SK-N-SH treated with all-trans-retinoic acid at 6 μM for 48 hours (cell line): Measurements from ENCODE around the gene PARVB.

Experiments used
- ARNTL ChIP-seq: fragments of 450-650 bp; formaldehyde crosslinking; IDR thresholded peaks from 2 replicates; pipeline ENCODE4 v1.5.0; 2020; ENCODE audit warnings: low read depth, mild to moderate bottlenecking, moderate library complexity, borderline replicate concordance
- CREB5 ChIP-seq: fragments of 250-450 bp; sonication (Bioruptor Pico); IDR thresholded peaks from 2 replicates; pipeline ENCODE4 v1.5.1; 2020; ENCODE audit warnings: low read depth, mild to moderate bottlenecking, moderate library complexity
- CSRNP3 ChIP-seq: fragments of 250-450 bp; sonication (Bioruptor Pico); IDR thresholded peaks from 2 replicates; pipeline ENCODE4 v1.5.1; 2021; ENCODE audit warnings: mild to moderate bottlenecking, moderate library complexity
- TCF4 ChIP-seq: fragments of 250-450 bp; sonication (Bioruptor Pico); IDR thresholded peaks from 2 replicates; pipeline ENCODE4 v1.8.0; 2021; ENCODE audit warnings: mild to moderate bottlenecking, moderate library complexity, borderline replicate concordance
- ZFP3 ChIP-seq: fragments of 250-450 bp; sonication (Bioruptor Pico); IDR thresholded peaks from 2 replicates; pipeline ENCODE4 v1.5.0; 2020; ENCODE audit warnings: mild to moderate bottlenecking, moderate library complexity
- ZFP30 ChIP-seq: fragments of 450-650 bp; formaldehyde crosslinking; IDR thresholded peaks from 2 replicates; pipeline ENCODE4 v1.5.0; 2022; ENCODE audit warnings: mild to moderate bottlenecking, moderate library complexity
- TF ChIP-seq, protein P1 (sequence below): fragments of 250-450 bp; sonication (Bioruptor Pico); IDR thresholded peaks from 2 replicates; pipeline ENCODE4 v1.8.0; 2020; ENCODE audit warnings: mild to moderate bottlenecking, moderate library complexity, borderline replicate concordance

DNA sequence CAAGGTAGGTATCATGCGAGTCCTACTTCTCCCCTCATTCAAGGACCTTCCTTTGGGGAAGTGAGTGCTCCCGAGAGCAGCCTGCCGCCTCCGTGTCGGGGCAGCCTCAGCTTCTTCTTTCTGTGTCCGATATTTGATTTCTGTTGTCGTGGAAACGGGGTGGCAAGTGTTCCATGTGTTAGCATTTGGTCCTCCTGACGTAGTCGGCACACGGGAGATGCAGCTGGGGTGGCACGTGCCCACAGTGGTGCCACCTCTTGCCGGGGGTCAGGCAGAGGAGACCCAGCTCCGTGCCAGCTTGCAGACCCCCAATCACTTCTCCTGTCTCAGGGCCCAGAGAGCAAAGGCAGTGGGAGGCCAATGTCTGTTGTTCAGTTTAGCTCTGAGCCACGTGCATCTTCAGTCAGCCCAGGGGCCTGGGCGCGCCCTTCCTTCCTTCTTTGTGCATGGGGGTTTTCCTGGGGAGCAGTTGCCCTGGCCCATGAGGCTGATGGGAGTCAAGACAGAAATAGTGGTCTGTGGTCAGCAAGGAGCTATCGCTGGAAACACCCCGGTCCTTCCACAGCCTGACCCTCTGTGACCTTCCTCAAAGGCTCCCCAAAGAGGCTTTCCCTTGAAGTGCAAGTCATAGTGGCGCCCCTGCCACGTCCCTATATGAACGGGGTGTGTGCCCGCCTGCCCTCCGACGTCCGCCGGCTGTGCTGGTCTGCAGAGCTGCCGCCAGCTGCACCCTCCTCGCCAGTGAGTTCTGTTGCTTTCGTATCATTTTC is 44.5 kb downstream of the PARVB start:
- TF ChIP-seq CREB5 (CRISPR knock-in tag) = no peak
- no peak for TF ChIP-seq CSRNP3 (CRISPR knock-in tag)
- TF ChIP-seq, protein P1, sequence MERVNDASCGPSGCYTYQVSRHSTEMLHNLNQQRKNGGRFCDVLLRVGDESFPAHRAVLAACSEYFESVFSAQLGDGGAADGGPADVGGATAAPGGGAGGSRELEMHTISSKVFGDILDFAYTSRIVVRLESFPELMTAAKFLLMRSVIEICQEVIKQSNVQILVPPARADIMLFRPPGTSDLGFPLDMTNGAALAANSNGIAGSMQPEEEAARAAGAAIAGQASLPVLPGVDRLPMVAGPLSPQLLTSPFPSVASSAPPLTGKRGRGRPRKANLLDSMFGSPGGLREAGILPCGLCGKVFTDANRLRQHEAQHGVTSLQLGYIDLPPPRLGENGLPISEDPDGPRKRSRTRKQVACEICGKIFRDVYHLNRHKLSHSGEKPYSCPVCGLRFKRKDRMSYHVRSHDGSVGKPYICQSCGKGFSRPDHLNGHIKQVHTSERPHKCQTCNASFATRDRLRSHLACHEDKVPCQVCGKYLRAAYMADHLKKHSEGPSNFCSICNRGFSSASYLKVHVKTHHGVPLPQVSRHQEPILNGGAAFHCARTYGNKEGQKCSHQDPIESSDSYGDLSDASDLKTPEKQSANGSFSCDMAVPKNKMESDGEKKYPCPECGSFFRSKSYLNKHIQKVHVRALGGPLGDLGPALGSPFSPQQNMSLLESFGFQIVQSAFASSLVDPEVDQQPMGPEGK (CRISPR knock-in tag) = no peak
- TF ChIP-seq ZFP30 (CRISPR knock-in tag) = no peak
- no peak for TF ChIP-seq TCF4 (CRISPR knock-in tag)
- TF ChIP-seq ARNTL (CRISPR knock-in tag) = no peak
- no peak for TF ChIP-seq ZFP3
